HFFc6 (cell line): ENCODE data around the gene SYT7. TPM values are rescaled to one million over a fixed set of nuclear protein-coding genes. Genes with fewer than 3 reads are reported as not detected.

Experiments used
- DNase-seq: peaks from one replicate; pipeline ENCODE4 v3.0.0-alpha.2; 2018
- H3K27ac Mint-ChIP-seq: 2 replicates; pipeline ENCODE4 v1.8.0; 2020; ENCODE audit warnings: mild to moderate bottlenecking, mixed read lengths
- H3K27me3 Mint-ChIP-seq: 2 replicates; pipeline ENCODE4 v1.8.0; 2021; ENCODE audit warnings: mild to moderate bottlenecking, moderate library complexity, mixed read lengths; ENCODE audit not compliant: insufficient read depth
- H3K36me3 Mint-ChIP-seq: 2 replicates; pipeline ENCODE4 v1.8.0; 2021; ENCODE audit warnings: low read depth, mixed read lengths
- H3K4me1 Mint-ChIP-seq: 2 replicates; pipeline ENCODE4 v1.8.0; 2020; ENCODE audit warnings: low read depth, mixed read lengths
- H3K4me3 Mint-ChIP-seq: 2 replicates; pipeline ENCODE4 v1.8.0; 2020; ENCODE audit warnings: mild to moderate bottlenecking, moderate library complexity, mixed read lengths
- H3K9me3 Mint-ChIP-seq: 2 replicates; pipeline ENCODE4 v1.8.0; 2020; ENCODE audit warnings: mild to moderate bottlenecking, mixed read lengths
- CTCF ChIP-seq: fragments of 200-600 bp; sonication (generic); IDR thresholded peaks from 2 replicates; pipeline ENCODE4 v1.5.0; 2021; ENCODE audit warnings: antibody characterized with exemption, mild to moderate bottlenecking
- total RNA-seq, 6 experiments: library from RNA; stranded (reverse); fragmentation: NEBNext Ultra II Directional; extraction: Animal tissue kit (Norgen Biotek cat#: 25700); gene quantifications; 2 replicates in 1 of 6; 3 replicates in 5 of 6; pipeline ENCODE4 v1.2.3, GENCODE V29; 2021

Gene SYT7
- total RNA-seq, 6 experiments from 2014 or later = 0.05 to 0.21 (median 0.11) TPM; not detected in 3

GRCh38 chr11:61589961-61590360 is 9.1 kb upstream of the SYT7 start:
- no peaks in the 10 kb centered on the region for H3K9me3 Mint-ChIP-seq
- no peaks in the 10 kb centered on the region for H3K36me3 Mint-ChIP-seq
- H3K27me3 Mint-ChIP-seq = peaks cover 60% of the 10 kb centered on the region
- peaks cover 6% of the 10 kb centered on the region for H3K4me1 Mint-ChIP-seq
- DNase-seq = no peak
- TF ChIP-seq CTCF = no peak
- H3K4me3 Mint-ChIP-seq = no peak overlapping the region
- H3K27ac Mint-ChIP-seq = no peak overlapping the region

- TF ChIP-seq CTCF = no peak
- no peak for DNase-seq
- H3K27me3 Mint-ChIP-seq = peaks cover 60% of the 10 kb centered on the region
- H3K27ac Mint-ChIP-seq = no peak overlapping the region
- H3K4me1 Mint-ChIP-seq = peaks cover 6% of the 10 kb centered on the region
- H3K36me3 Mint-ChIP-seq = no peaks in the 10 kb centered on the region
- H3K4me3 Mint-ChIP-seq = no peak overlapping the region
- H3K9me3 Mint-ChIP-seq = no peaks in the 10 kb centered on the region
Measured at GRCh38 chr11:61588728-61589191, 7.9 kb upstream of the SYT7 start.

DNA sequence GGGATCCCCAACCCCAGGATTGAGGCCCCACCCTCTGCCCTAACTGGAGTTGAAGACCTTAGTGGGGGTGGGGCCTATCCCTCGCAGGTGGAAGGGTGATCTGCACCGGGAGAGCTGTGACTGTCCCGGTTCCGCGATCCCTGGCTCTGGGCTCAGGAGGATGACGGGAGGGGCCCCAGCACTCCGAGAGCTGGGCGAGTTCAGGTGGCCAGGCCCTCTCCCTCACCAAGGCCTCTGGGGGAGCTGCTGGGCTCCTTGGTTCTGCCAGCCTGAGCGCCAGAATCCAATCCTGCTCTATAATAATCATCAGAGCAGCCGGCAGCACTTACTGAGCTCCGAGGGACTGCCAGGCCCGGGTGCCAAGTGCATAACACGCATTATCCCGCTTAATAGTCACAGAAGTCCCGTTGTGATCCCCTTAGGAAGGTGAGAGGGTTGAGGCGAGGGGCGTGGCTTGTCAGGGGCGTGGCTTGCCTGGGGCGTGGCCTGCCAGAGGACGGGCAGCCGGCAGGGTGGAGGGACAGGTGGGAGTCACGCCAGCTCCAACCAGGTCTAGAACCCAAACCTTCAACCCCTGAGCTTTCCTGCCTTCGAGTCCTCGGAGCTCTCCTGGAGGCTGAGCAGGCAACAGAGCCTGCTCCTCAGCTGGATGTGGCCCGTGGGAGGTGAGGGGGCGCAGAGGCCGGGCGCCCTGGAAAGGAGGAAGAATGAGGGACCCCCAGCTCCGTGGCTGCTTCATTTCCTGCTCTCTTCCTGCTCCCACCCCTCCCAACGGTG is 7.3 kb upstream of the SYT7 start:
- H3K4me3 Mint-ChIP-seq = no peak overlapping the region
- H3K4me1 Mint-ChIP-seq = peaks cover 6% of the 10 kb centered on the region
- no peak for TF ChIP-seq CTCF
- no peaks in the 10 kb centered on the region for H3K36me3 Mint-ChIP-seq
- H3K27me3 Mint-ChIP-seq = peaks cover 58% of the 10 kb centered on the region
- DNase-seq = no peak
- H3K9me3 Mint-ChIP-seq = no peaks in the 10 kb centered on the region
- no peak overlapping the region for H3K27ac Mint-ChIP-seq

GRCh38 chr11:61587541-61587941 is 6.7 kb upstream of the SYT7 start:
- Mint-ChIP-seq H3K4me1 (peaks cover 6% of the 10 kb centered on the region), H3K27me3 (peaks cover 61% of the 10 kb centered on the region), H3K36me3 (no peaks in the 10 kb centered on the region), H3K27ac (no peak overlapping the region), H3K4me3 (no peak overlapping the region), H3K9me3 (no peaks in the 10 kb centered on the region)
- TF ChIP-seq CTCF = no peak
- DNase-seq = no peak

- peaks cover 61% of the 10 kb centered on the region for H3K27me3 Mint-ChIP-seq
- peaks cover 6% of the 10 kb centered on the region for H3K4me1 Mint-ChIP-seq
- H3K4me3 Mint-ChIP-seq = no peak overlapping the region
- DNase-seq = no peak
- no peak overlapping the region for H3K27ac Mint-ChIP-seq
- TF ChIP-seq CTCF = no peak
- no peaks in the 10 kb centered on the region for H3K36me3 Mint-ChIP-seq
- H3K9me3 Mint-ChIP-seq = no peaks in the 10 kb centered on the region
Measured at GRCh38 chr11:61586792-61587430, 6.0 kb upstream of the SYT7 start.
